Measurements from ENCODE around the gene GCGR.

Gene GCGR

GRCh38 chr17:81814748-81815645 lies 11.0 kb downstream of the GCGR start:
- no peak overlapping the region for H3K4me3 ChIP-seq (ENCODE audit: low read depth, low read length)
- peak; percentile 54 for DNase-seq
- no peak for TF ChIP-seq CTCF (IDR thresholded peaks at IDR 0.05; ENCODE audit: low read depth, low read length)
- H3K4me1 ChIP-seq = peaks cover 14% of the 10 kb centered on the region
- H3K36me3 ChIP-seq = no peaks in the 10 kb centered on the region
- H3K27me3 ChIP-seq = no peaks in the 10 kb centered on the region
- no peaks in the 10 kb centered on the region for H3K9me3 ChIP-seq

GRCh38 chr17:81815646-81815986 lies 11.7 kb downstream of the GCGR start:
- H3K9me3 ChIP-seq = no peaks in the 10 kb centered on the region
- TF ChIP-seq CTCF (IDR thresholded peaks at IDR 0.05; ENCODE audit: low read depth, low read length) = no peak
- H3K4me1 ChIP-seq = peaks cover 14% of the 10 kb centered on the region
- no peaks in the 10 kb centered on the region for H3K36me3 ChIP-seq
- H3K27me3 ChIP-seq = no peaks in the 10 kb centered on the region
- H3K4me3 ChIP-seq (ENCODE audit: low read depth, low read length) = no peak overlapping the region
- DNase-seq = no peak

GRCh38 chr17:81817758-81818147 lies 13.8 kb downstream of the GCGR start:
- no peak for TF ChIP-seq CTCF (IDR thresholded peaks at IDR 0.05; ENCODE audit: low read depth, low read length)

DNA sequence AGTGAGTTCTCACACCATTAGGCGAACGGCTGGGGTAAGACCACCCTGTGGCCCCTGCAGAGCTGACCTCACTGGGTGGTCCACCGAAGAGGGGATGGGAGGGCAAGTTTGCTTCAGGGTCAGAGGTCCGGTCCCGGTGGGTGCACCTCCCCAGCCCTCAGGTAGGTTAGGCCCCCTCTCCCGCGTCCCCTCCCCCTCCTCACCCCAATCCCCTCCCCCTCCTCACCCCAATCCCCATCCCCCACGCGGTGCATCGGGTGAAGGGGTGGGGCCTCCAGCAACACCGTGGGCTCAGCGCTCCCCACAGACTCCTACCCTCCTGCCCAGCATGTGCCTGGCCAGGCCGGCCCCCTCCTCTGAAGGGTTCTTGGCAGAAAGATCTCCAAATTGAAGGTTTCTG lies 15.8 kb downstream of the GCGR start:
- H3K9me3 ChIP-seq = no peaks in the 10 kb centered on the region
- no peaks in the 10 kb centered on the region for H3K27me3 ChIP-seq
- peaks cover 4% of the 10 kb centered on the region; the same call in 1 of the 2 replicates for H3K36me3 ChIP-seq
- H3K4me1 ChIP-seq = peaks cover 16% of the 10 kb centered on the region
- no peak for TF ChIP-seq CTCF (IDR thresholded peaks at IDR 0.05; ENCODE audit: low read depth, low read length)
- DNase-seq = no peak
- H3K4me3 ChIP-seq (ENCODE audit: low read depth, low read length) = no peak overlapping the region

More at GRCh38 chr17:81817758-81818147, 13.8 kb downstream of the GCGR start:
- peaks cover 2% of the 10 kb centered on the region; the same call in 1 of the 2 replicates for H3K36me3 ChIP-seq
- no peak for DNase-seq
- H3K9me3 ChIP-seq = no peaks in the 10 kb centered on the region
- H3K27me3 ChIP-seq = no peaks in the 10 kb centered on the region
- no peak overlapping the region for H3K4me3 ChIP-seq (ENCODE audit: low read depth, low read length)
- peaks cover 16% of the 10 kb centered on the region for H3K4me1 ChIP-seq

- no peaks in the 10 kb centered on the region for H3K27me3 ChIP-seq
- H3K36me3 ChIP-seq = peaks cover 4% of the 10 kb centered on the region; the same call in 1 of the 2 replicates
- H3K9me3 ChIP-seq = no peaks in the 10 kb centered on the region
- no peak overlapping the region; the same call in 1 of the 2 replicates for H3K4me3 ChIP-seq (ENCODE audit: low read depth, low read length)
- H3K4me1 ChIP-seq = peaks cover 7% of the 10 kb centered on the region
- no peak for DNase-seq
- no peak for TF ChIP-seq CTCF (IDR thresholded peaks at IDR 0.05; ENCODE audit: low read depth, low read length)
These were observed 17.2 kb downstream of the GCGR start for GRCh38 chr17:81821147-81821546.
